GM18861 (cell line): ENCODE data around the gene RIC3.
"Not testable (repeated sequence)": the region's sequence is repeated elsewhere in the genome, so short reads cannot be mapped to it uniquely, and the experiment has no call there.

Experiments used
- ATAC-seq: cut with Tn5 transposase; IDR thresholded peaks from one replicate; pipeline ENCODE4 v1.9.1; 2021; ENCODE audit not compliant: unreplicated experiment

The RIC3 gene

GRCh38 chr11:8192016-8192895 is 23.4 kb upstream of the RIC3 start:
- no peak for ATAC-seq

DNA sequence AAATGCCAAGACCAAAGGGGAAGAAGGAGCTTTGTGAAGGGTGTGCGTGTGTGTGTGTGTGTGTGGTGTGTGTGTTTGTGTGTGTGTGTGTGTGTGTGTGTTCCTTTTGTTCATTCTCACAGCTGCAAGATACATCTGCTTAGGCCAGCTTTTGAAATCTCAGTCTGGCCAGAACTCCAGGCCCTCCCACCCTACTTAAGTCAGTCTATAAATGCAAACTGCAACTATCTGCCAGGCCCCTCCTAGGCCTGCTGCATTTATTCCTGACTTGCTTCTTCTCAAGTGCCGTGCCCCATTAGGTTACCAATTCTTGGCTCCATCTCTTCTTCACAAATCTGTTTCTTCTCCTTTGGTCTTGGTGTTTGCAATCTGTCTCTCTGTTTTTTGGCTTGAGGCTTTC is 21.6 kb upstream of the RIC3 start:
- no peak for ATAC-seq

GRCh38 chr11:8186429-8186828 is 17.6 kb upstream of the RIC3 start:
- ATAC-seq = no peak

DNA sequence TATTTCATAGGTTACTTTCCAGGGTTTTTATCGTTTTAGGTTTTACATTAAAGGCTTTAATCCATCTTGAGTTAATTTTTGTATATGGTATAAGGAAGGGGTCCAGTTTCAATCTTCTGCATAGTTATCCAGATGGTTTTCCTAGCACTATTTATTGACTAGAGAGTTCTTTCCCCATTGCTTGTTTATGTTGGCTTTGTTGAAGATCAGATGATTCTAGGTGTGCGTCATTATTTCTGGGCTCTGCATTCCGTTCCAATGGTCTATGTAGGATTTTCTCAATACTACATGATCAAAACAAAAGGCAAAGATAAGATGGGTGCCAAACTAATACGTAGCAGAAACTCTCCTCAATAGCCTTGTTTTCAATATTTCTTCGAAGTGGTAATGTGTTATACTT is 14.3 kb upstream of the RIC3 start:
- no peak for ATAC-seq

GRCh38 chr11:8180469-8180868 is 11.6 kb upstream of the RIC3 start:
- ATAC-seq = no peak

- ATAC-seq = no peak
Measured at GRCh38 chr11:8178297-8178696, 9.5 kb upstream of the RIC3 start.

DNA sequence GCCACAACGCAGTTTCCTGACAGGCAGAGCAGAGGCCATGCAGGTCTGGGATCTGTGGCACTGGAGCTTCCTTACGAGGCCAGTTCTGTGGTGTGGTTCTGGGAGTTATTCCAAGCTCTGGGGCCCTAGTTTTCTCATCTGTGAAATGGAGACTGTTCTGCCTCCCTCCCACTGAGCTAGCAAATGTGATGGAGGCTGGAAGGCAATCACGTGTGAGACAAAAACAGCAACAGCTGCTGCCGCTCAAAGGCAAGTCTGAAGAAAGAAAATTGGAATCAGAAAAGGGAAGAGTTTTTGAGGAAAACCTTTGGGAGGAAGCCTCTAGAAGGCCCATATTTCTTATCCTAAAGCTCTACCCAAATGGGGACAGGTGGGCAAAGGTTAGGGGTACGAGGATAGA is 8.3 kb upstream of the RIC3 start:
- no peak for ATAC-seq

DNA sequence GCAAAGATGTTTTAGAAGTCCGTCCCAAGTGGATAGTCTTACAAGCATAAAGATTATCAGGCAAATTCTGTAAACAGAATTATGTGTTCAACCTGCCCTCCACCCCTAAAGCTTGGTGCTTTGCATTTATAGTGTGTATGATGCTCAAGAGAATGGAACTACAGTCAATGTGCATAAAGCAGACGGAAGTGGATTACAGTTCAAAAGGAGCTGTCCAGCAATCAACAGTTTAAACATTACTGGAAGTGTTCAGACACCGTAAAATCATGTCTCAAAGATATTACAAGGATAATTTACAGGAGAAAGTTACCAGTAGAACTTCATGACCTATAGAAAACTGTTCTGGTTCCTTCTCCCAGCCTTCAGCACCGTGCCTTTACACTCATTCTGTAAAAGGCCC is 1.0 kb downstream of the RIC3 start:
- ATAC-seq = no peak

DNA sequence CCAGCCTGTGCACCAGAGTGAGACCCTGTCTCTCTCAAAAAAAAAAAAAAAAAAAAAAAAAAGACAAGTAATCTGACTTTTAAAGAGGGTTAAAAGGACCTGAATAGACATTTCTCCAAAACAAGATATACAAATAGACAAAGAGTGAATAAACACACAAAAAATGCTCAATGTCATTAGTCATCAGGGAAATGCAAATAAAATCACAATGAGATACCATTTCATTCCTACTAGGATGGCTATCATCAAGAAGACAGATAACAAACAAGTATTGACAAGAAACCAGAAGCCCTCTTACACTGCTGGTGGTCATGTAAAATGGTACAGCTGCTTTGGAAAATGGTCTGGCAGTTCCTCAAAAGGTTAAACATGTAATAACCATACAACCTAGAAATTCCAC is 4.1 kb downstream of the RIC3 start:
- no peak for ATAC-seq

GRCh38 chr11:8161627-8162304 is 7.1 kb downstream of the RIC3 start:
- ATAC-seq = not testable (repeated sequence)

DNA sequence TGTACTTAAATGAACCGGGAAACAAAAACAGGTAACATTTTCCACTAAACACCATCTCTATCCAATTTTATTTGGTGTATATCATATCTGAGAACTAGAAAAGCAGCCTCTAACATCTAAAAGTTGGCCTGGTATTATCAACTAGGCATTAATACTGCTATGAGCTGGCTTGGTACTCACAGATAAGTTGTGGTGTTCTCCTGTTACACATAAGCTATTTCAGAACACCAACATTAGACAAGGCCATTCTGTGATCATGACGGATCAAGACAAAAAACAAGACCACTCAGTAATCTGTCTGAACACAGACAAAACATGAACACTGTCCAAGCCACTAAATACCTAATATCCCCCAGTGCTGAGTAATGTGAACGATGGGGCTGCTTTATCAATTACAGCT is 11.9 kb downstream of the RIC3 start:
- no peak for ATAC-seq

GRCh38 chr11:8149726-8150125 is 19.1 kb downstream of the RIC3 start:
- ATAC-seq = no peak

DNA sequence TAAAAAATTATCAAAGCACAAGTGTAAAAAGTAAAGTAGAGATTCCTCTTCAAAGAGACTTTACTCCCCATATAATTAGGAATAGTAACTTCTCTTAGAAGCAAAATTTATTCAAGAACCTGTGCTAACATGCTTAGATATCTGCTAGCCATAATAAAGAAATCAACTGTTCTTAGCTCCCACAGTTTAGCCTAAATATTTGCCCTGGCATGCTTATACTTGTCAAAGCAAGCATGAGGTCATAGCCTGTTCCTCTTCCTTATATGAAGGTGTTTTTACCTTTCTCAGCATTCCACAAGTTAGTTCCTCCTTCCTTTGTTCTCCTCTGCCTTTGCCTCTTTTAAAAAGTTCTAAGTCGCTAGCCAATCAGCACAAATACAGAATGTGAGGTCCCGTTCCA is 30.3 kb downstream of the RIC3 start:
- ATAC-seq = no peak

- ATAC-seq = no peak
Measured at GRCh38 chr11:8127447-8127846, 41.4 kb downstream of the RIC3 start.

DNA sequence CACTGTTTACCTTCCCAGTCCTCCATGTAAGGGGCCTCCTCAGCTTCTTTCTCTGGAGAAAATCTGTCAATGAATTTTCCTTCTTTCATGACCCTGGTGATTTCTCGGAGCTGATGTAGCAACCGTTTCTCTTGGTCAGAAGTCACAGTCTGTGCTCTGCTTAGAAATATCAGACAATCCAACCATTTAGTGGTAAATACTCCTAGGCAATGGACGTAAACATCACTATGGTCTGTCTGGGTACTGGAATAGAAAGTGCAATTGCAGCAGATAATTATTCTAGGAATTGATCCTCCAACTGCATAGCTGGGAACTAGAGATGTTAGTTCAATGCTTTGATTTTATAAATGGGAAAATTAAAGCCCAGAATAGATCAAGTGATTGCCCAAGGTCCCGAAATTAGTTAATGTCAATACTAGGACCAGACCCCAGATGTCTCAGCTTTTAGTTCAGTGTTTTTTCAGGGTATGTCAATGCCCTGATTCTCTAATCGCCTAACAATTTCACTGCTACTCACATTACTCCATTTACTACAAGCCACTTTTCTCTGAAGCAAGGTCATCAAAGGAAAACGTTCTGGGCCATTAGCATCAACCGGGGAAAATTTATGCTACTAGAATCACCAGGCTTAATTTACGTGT is 42.1 kb downstream of the RIC3 start:
- ATAC-seq = no peak

- no peak for ATAC-seq
Measured at GRCh38 chr11:8122173-8122764, 46.6 kb downstream of the RIC3 start.

DNA sequence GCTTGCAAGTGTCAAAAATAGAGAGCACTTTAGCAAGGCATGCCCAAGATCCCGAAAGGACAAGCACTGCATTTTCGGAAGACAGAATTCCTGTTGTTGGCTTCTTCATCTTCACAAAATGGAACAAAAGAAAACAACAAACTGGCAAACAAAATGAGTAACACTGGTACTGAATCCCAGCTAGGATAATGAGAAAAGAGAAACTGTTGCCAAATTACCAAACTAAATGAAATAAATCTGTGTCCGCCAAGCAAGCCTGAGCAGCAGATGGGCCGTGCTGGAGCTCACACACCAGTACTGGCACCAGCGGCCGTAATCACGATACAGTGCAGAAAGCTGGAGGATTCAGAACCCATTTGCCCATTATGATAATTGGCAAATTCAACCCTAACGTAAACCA is 57.2 kb downstream of the RIC3 start:
- no peak for ATAC-seq

- ATAC-seq = no peak
Measured at GRCh38 chr11:8110396-8110795, 58.4 kb downstream of the RIC3 start.

GRCh38 chr11:8109675-8110074 is 59.1 kb downstream of the RIC3 start:
- no peak for ATAC-seq

GRCh38 chr11:8108421-8108820 is 60.4 kb downstream of the RIC3 start:
- ATAC-seq = no peak

GRCh38 chr11:8107642-8108041 is 61.2 kb downstream of the RIC3 start:
- ATAC-seq = no peak

- no peak for ATAC-seq
Measured at GRCh38 chr11:8106679-8107078, 62.1 kb downstream of the RIC3 start.
